ENCODE measurements around the gene TMEM217. TPM values are rescaled to one million over a fixed set of nuclear protein-coding genes. Genes with fewer than 3 reads are reported as not detected.

Gene TMEM217
- total RNA-seq, 1 donor from 2014 or later = 1.4 TPM

GRCh38 chr6:37222125-37222967 is 35.6 kb downstream of the TMEM217 start:
- Mint-ChIP-seq H3K4me3 (ENCODE audit: low read depth) (peak overlapping the region; percentile 91), H3K9me3 (ENCODE audit: low read depth) (no peaks in the 10 kb centered on the region), H3K27me3 (no peaks in the 10 kb centered on the region), H3K4me1 (ENCODE audit: low read depth) (peaks cover 9% of the 10 kb centered on the region), H3K27ac (peak overlapping the region; percentile 96), H3K36me3 (ENCODE audit: insufficient read depth) (no peaks in the 10 kb centered on the region)
- peak; percentile 81 for DNase-seq (ENCODE audit: low spot score, unreplicated experiment)
- no peak for TF ChIP-seq CTCF (IDR thresholded peaks at IDR 0.05; ENCODE audit: unreplicated experiment)

GRCh38 chr6:37221585-37222124 is 36.3 kb downstream of the TMEM217 start:
- no peak for DNase-seq (ENCODE audit: low spot score, unreplicated experiment)
- no peak for TF ChIP-seq CTCF (IDR thresholded peaks at IDR 0.05; ENCODE audit: unreplicated experiment)
- H3K27ac Mint-ChIP-seq = peak overlapping the region; percentile 96
- no peaks in the 10 kb centered on the region for H3K27me3 Mint-ChIP-seq
- H3K9me3 Mint-ChIP-seq (ENCODE audit: low read depth) = no peaks in the 10 kb centered on the region
- peak overlapping the region; percentile 91 for H3K4me3 Mint-ChIP-seq (ENCODE audit: low read depth)
- H3K4me1 Mint-ChIP-seq (ENCODE audit: low read depth) = peaks cover 9% of the 10 kb centered on the region
- H3K36me3 Mint-ChIP-seq (ENCODE audit: insufficient read depth) = no peaks in the 10 kb centered on the region

GRCh38 chr6:37218511-37218910 is 39.4 kb downstream of the TMEM217 start:
- Mint-ChIP-seq H3K36me3 (ENCODE audit: insufficient read depth) (no peaks in the 10 kb centered on the region), H3K9me3 (ENCODE audit: low read depth) (no peaks in the 10 kb centered on the region), H3K4me3 (ENCODE audit: low read depth) (no peak overlapping the region), H3K27me3 (no peaks in the 10 kb centered on the region), H3K4me1 (ENCODE audit: low read depth) (peaks cover 9% of the 10 kb centered on the region), H3K27ac (no peak overlapping the region)
- TF ChIP-seq CTCF (IDR thresholded peaks at IDR 0.05; ENCODE audit: unreplicated experiment) = no peak
- no peak for DNase-seq (ENCODE audit: low spot score, unreplicated experiment)

GRCh38 chr6:37218061-37218460 is 39.9 kb downstream of the TMEM217 start:
- no peak overlapping the region for H3K4me3 Mint-ChIP-seq (ENCODE audit: low read depth)
- H3K27ac Mint-ChIP-seq = no peak overlapping the region
- no peaks in the 10 kb centered on the region for H3K9me3 Mint-ChIP-seq (ENCODE audit: low read depth)
- peaks cover 9% of the 10 kb centered on the region for H3K4me1 Mint-ChIP-seq (ENCODE audit: low read depth)
- no peak for TF ChIP-seq CTCF (IDR thresholded peaks at IDR 0.05; ENCODE audit: unreplicated experiment)
- no peak for DNase-seq (ENCODE audit: low spot score, unreplicated experiment)
- H3K27me3 Mint-ChIP-seq = no peaks in the 10 kb centered on the region
- H3K36me3 Mint-ChIP-seq (ENCODE audit: insufficient read depth) = no peaks in the 10 kb centered on the region

GRCh38 chr6:37212268-37212667 is 45.7 kb downstream of the TMEM217 start:
- no peak overlapping the region for H3K27ac Mint-ChIP-seq
- H3K27me3 Mint-ChIP-seq = peaks cover 11% of the 10 kb centered on the region
- no peaks in the 10 kb centered on the region for H3K9me3 Mint-ChIP-seq (ENCODE audit: low read depth)
- H3K4me3 Mint-ChIP-seq (ENCODE audit: low read depth) = no peak overlapping the region
- no peaks in the 10 kb centered on the region for H3K4me1 Mint-ChIP-seq (ENCODE audit: low read depth)
- no peak for TF ChIP-seq CTCF (IDR thresholded peaks at IDR 0.05; ENCODE audit: unreplicated experiment)
- no peaks in the 10 kb centered on the region for H3K36me3 Mint-ChIP-seq (ENCODE audit: insufficient read depth)
- no peak for DNase-seq (ENCODE audit: low spot score, unreplicated experiment)
